WTC11 (cell line): ENCODE measurements around the gene PARVB. TPM values are rescaled to one million over a fixed set of nuclear protein-coding genes. Genes with fewer than 3 reads are reported as not detected.

Experiments
- ATAC-seq: fragments of 200-7000 bp; cut with Tn5 transposase; 2 replicates; pipeline ENCODE4 v1.10.0; 2021; ENCODE audit warnings: mild to moderate bottlenecking, moderate library complexity
- CTCF ChIA-PET: fragments of 300-600 bp; sonication (Branson Sonifier 250); formaldehyde crosslinking; loops from one replicate; lab custom pipeline; 2021; ENCODE audit warnings: antibody characterized with exemption; lab: Charles Lee
- POLR2A ChIA-PET: fragments of 350-600 bp; sonication (Branson Sonifier 250); formaldehyde crosslinking; loops from one replicate; lab custom pipeline; 2021; ENCODE audit warnings: antibody characterized with exemption; lab: Charles Lee
- DNase-seq: peaks from one replicate; pipeline ENCODE4 v3.0.0; 2021; ENCODE audit warnings: low spot score
- H3K27ac Mint-ChIP-seq: 2 replicates; pipeline ENCODE4 v1.8.0; 2021; ENCODE audit warnings: mixed read lengths
- H3K27me3 Mint-ChIP-seq: 2 replicates; pipeline ENCODE4 v1.8.0; 2021; ENCODE audit warnings: low read depth, mild to moderate bottlenecking, moderate library complexity, mixed read lengths
- H3K36me3 Mint-ChIP-seq: 2 replicates; pipeline ENCODE4 v1.8.0; 2021; ENCODE audit warnings: mixed read lengths
- H3K4me1 Mint-ChIP-seq: 2 replicates; pipeline ENCODE4 v1.8.0; 2022; ENCODE audit warnings: mixed read lengths
- H3K4me3 Mint-ChIP-seq: 2 replicates; pipeline ENCODE4 v1.8.0; 2021; ENCODE audit warnings: mild to moderate bottlenecking, moderate library complexity, mixed read lengths
- H3K9me3 Mint-ChIP-seq: 2 replicates; pipeline ENCODE4 v1.8.0; 2021; ENCODE audit warnings: mixed read lengths
- ARID4B ChIP-seq: sonication (generic); formaldehyde crosslinking; IDR thresholded peaks from 2 replicates; pipeline ENCODE4 v1.8.0; 2023; ENCODE audit warnings: missing genetic modification reagents, mild to moderate bottlenecking, borderline replicate concordance
- EMX1 ChIP-seq: fragments of 250-450 bp; sonication (Bioruptor Pico); IDR thresholded peaks from 2 replicates; pipeline ENCODE4 v1.8.0; 2021; ENCODE audit warnings: mild to moderate bottlenecking
- ERG ChIP-seq: fragments of 250-450 bp; sonication (Bioruptor Pico); IDR thresholded peaks from 2 replicates; pipeline ENCODE4 v1.8.0; 2021; ENCODE audit warnings: mild to moderate bottlenecking
- FOXK1 ChIP-seq: sonication (generic); formaldehyde crosslinking; IDR thresholded peaks from 2 replicates; pipeline ENCODE4 v1.8.0; 2022; ENCODE audit warnings: mild to moderate bottlenecking, moderate library complexity, missing genetic modification reagents
- GRHL2 ChIP-seq: fragments of 250-450 bp; sonication (Bioruptor Pico); IDR thresholded peaks from 2 replicates; pipeline ENCODE4 v1.8.0; 2022; ENCODE audit warnings: mild to moderate bottlenecking, moderate library complexity; ENCODE audit not compliant: insufficient replicate concordance, severe bottlenecking
- IRF1 ChIP-seq: sonication (generic); formaldehyde crosslinking; IDR thresholded peaks from 2 replicates; pipeline ENCODE4 v1.8.0; 2023; ENCODE audit warnings: missing genetic modification reagents
- NFE2L1 ChIP-seq: sonication (generic); formaldehyde crosslinking; IDR thresholded peaks from 2 replicates; pipeline ENCODE4 v1.8.1; 2023; ENCODE audit warnings: missing genetic modification reagents
- NR2C2 ChIP-seq: sonication (generic); formaldehyde crosslinking; IDR thresholded peaks from 2 replicates; pipeline ENCODE4 v1.8.0; 2022; ENCODE audit warnings: mild to moderate bottlenecking, missing genetic modification reagents
- RELA ChIP-seq: sonication (generic); formaldehyde crosslinking; IDR thresholded peaks from 2 replicates; pipeline ENCODE4 v1.8.1; 2022; ENCODE audit warnings: missing genetic modification reagents, mild to moderate bottlenecking, borderline replicate concordance
- RORB ChIP-seq: fragments of 250-450 bp; sonication (Bioruptor Pico); IDR thresholded peaks from 2 replicates; pipeline ENCODE4 v1.9.0; 2021; ENCODE audit warnings: mild to moderate bottlenecking
- SMAD3 ChIP-seq: sonication (generic); formaldehyde crosslinking; IDR thresholded peaks from 2 replicates; pipeline ENCODE4 v1.8.0; 2022; ENCODE audit warnings: missing genetic modification reagents, mild to moderate bottlenecking, borderline replicate concordance
- ZBTB21 ChIP-seq: sonication (generic); formaldehyde crosslinking; IDR thresholded peaks from 2 replicates; pipeline ENCODE4 v1.8.1; 2023; ENCODE audit warnings: mild to moderate bottlenecking, missing genetic modification reagents, borderline replicate concordance
- ZNF121 ChIP-seq: sonication (generic); formaldehyde crosslinking; IDR thresholded peaks from 2 replicates; pipeline ENCODE4 v1.8.0; 2023; ENCODE audit warnings: missing genetic modification reagents
- ZNF232 ChIP-seq: sonication (generic); formaldehyde crosslinking; IDR thresholded peaks from 2 replicates; pipeline ENCODE4 v1.8.0; 2022; ENCODE audit warnings: mild to moderate bottlenecking, missing genetic modification reagents
- total RNA-seq: library from RNA; stranded (reverse); gene quantifications from 3 replicates; pipeline ENCODE4 v1.2.3, GENCODE V29; 2021
- TF ChIP-seq, protein P1 (sequence below): sonication (generic); formaldehyde crosslinking; IDR thresholded peaks from 2 replicates; pipeline ENCODE4 v1.8.1; 2023; ENCODE audit warnings: mild to moderate bottlenecking, missing genetic modification reagents, moderate library complexity
- TF ChIP-seq, protein P2 (sequence below): sonication (generic); formaldehyde crosslinking; IDR thresholded peaks from 2 replicates; pipeline ENCODE4 v1.8.0; 2022; ENCODE audit warnings: mild to moderate bottlenecking, missing genetic modification reagents

The PARVB gene
- total RNA-seq, 1 experiment from 2014 or later = 3.3 TPM

GRCh38 chr22:44039566-44040171 is 15.6 kb downstream of the PARVB start (continued):
- TF ChIP-seq ARID4B (CRISPR knock-in tag) (no peak), GRHL2 (CRISPR knock-in tag) (no peak), ZBTB21 (CRISPR knock-in tag) (no peak)
- TF ChIP-seq, protein P1, sequence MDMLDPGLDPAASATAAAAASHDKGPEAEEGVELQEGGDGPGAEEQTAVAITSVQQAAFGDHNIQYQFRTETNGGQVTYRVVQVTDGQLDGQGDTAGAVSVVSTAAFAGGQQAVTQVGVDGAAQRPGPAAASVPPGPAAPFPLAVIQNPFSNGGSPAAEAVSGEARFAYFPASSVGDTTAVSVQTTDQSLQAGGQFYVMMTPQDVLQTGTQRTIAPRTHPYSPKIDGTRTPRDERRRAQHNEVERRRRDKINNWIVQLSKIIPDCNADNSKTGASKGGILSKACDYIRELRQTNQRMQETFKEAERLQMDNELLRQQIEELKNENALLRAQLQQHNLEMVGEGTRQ = no peak

GRCh38 chr22:44042249-44043218 is 18.4 kb downstream of the PARVB start:
- H3K27ac Mint-ChIP-seq = no peak overlapping the region
- H3K4me3 Mint-ChIP-seq = no peak overlapping the region
- peaks cover 9% of the 10 kb centered on the region for H3K9me3 Mint-ChIP-seq
- H3K36me3 Mint-ChIP-seq = peaks cover 3% of the 10 kb centered on the region; the same call in 1 of the 2 replicates
- peaks cover 3% of the 10 kb centered on the region; the same call in 1 of the 2 replicates for H3K27me3 Mint-ChIP-seq
- no peaks in the 10 kb centered on the region for H3K4me1 Mint-ChIP-seq
- TF ChIP-seq ZNF232 (CRISPR knock-in tag) (no peak), RELA (CRISPR knock-in tag) (no peak), NFE2L1 (CRISPR knock-in tag) (no peak), RORB (CRISPR knock-in tag) (no peak), SMAD3 (CRISPR knock-in tag) (no peak), ZNF121 (no peak), ERG (CRISPR knock-in tag) (no peak), FOXK1 (CRISPR knock-in tag) (no peak), EMX1 (CRISPR knock-in tag) (no peak), NR2C2 (CRISPR knock-in tag) (no peak), IRF1 (CRISPR knock-in tag) (no peak)
- TF ChIP-seq, protein P2, sequence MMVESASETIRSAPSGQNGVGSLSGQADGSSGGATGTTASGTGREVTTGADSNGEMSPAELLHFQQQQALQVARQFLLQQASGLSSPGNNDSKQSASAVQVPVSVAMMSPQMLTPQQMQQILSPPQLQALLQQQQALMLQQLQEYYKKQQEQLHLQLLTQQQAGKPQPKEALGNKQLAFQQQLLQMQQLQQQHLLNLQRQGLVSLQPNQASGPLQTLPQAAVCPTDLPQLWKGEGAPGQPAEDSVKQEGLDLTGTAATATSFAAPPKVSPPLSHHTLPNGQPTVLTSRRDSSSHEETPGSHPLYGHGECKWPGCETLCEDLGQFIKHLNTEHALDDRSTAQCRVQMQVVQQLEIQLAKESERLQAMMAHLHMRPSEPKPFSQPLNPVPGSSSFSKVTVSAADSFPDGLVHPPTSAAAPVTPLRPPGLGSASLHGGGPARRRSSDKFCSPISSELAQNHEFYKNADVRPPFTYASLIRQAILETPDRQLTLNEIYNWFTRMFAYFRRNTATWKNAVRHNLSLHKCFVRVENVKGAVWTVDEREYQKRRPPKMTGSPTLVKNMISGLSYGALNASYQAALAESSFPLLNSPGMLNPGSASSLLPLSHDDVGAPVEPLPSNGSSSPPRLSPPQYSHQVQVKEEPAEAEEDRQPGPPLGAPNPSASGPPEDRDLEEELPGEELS (CRISPR knock-in tag) = no peak
- DNase-seq (no peak), ATAC-seq (no peak)
- POLR2A ChIA-PET = no interaction called here
- CTCF ChIA-PET = no interaction called here
